Thyroid gland (tissue), 4 donors: Measurements from ENCODE around the gene ZNF407. TPM values are rescaled to one million over a fixed set of nuclear protein-coding genes. Genes with fewer than 3 reads are reported as not detected.

ENCODE experiments used
- DNase-seq, 2 donors: peaks; one replicate each; pipeline ENCODE4 v3.0.0-alpha.2; 2019
- H3K27ac ChIP-seq, 3 donors: fragments of 200-600 bp; sonication (generic); 1 replicate in 2 of 3; 2 replicates in 1 of 3; pipeline ENCODE4 v1.5.1; 2016 to 2019; ENCODE audit warnings: mild to moderate bottlenecking in 1 of 3, moderate library complexity in 1 of 3
- H3K27me3 ChIP-seq: fragments of 200-600 bp; sonication (generic); one replicate; pipeline ENCODE4 v1.5.1; 2019
- H3K36me3 ChIP-seq, 2 donors: fragments of 200-600 bp; sonication (generic); one replicate each; pipeline ENCODE4 v1.5.1; 2016 to 2019
- H3K4me1 ChIP-seq, 2 donors: fragments of 200-600 bp; sonication (generic); one replicate each; pipeline ENCODE4 v1.5.1; 2017 to 2019
- H3K4me3 ChIP-seq, 3 donors: fragments of 200-600 bp; sonication (generic); replicated peaks in 1 of 3; 1 replicate in 2 of 3; 2 replicates in 1 of 3; pipeline ENCODE4 v1.5.1; 2016; ENCODE audit warnings: mild to moderate bottlenecking in 1 of 3
- H3K9me3 ChIP-seq: fragments of 200-600 bp; sonication (generic); one replicate; pipeline ENCODE4 v1.5.1; 2017
- POLR2A ChIP-seq, 2 donors: fragments of 450-650 bp; IDR thresholded peaks; one replicate each; pipeline ENCODE4 v1.6.1; 2017; ENCODE audit warnings: antibody characterized with exemption in 2 of 2, mild to moderate bottlenecking in 2 of 2, moderate library complexity in 1 of 2
- WGBS, 2 donors: methylation state at CpG; one replicate each; pipeline ENCODE4 v1.1.5; 2017; 5-methylcytosine and 5-hydroxymethylcytosine counted together
- intact Hi-C: fragments of 100-400 bp; cut with DNase I; formaldehyde crosslinking; loops from one replicate; pipeline ENCODE4 v1.15.1; 2023
- total RNA-seq, 4 donors: library from RNA; depleted of rRNA; stranded (reverse); fragments of >200 nt; gene quantifications; one replicate each; pipeline ENCODE4 v1.2.3, GENCODE V29; 2016
- TF ChIP-seq, protein P1 (sequence below), 6 experiments: fragments of 200-600 bp in 3 of 6; fragments of 450-650 bp in 3 of 6; sonication (generic) in 3 of 6; IDR thresholded peaks; one replicate each; pipeline ENCODE4 v1.5.1; 2016 to 2019; ENCODE audit warnings: antibody characterized with exemption in 6 of 6, mild to moderate bottlenecking in 2 of 6, inconsistent platforms in 1 of 6, moderate library complexity in 1 of 6

ZNF407 gene
- total RNA-seq, 4 donors from 2014 or later = 20.2 to 40.0 (median 26.4) TPM

DNA sequence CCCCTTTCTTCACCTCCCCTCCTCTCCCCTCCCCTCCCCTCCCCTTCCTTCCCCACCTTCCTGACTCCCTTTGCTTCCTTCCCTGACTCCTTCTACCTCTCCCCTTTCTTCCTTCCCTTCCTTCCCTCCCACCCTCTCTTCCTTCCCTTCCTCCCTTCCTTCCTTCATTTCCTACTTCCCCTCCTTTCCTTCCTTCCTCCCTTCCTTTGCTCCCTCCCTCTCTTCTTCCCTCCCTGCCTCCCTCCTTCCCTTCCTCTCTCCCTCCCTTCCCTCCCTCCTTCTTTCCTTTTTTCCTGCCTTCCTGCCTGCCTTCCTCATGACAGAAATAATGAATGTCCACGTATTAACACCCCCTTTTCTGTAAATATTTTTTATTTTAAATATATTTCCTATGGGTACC lies 260.2 kb downstream of the ZNF407 start:
- H3K4me3 ChIP-seq = no peak overlapping the region
- no peaks in the 10 kb centered on the region for H3K36me3 ChIP-seq
- intact Hi-C loops = no loop called here
- no peaks in the 10 kb centered on the region for H3K27me3 ChIP-seq
- no peak for TF ChIP-seq POLR2A (IDR thresholded peaks at IDR 0.05)
- TF ChIP-seq, protein P1, sequence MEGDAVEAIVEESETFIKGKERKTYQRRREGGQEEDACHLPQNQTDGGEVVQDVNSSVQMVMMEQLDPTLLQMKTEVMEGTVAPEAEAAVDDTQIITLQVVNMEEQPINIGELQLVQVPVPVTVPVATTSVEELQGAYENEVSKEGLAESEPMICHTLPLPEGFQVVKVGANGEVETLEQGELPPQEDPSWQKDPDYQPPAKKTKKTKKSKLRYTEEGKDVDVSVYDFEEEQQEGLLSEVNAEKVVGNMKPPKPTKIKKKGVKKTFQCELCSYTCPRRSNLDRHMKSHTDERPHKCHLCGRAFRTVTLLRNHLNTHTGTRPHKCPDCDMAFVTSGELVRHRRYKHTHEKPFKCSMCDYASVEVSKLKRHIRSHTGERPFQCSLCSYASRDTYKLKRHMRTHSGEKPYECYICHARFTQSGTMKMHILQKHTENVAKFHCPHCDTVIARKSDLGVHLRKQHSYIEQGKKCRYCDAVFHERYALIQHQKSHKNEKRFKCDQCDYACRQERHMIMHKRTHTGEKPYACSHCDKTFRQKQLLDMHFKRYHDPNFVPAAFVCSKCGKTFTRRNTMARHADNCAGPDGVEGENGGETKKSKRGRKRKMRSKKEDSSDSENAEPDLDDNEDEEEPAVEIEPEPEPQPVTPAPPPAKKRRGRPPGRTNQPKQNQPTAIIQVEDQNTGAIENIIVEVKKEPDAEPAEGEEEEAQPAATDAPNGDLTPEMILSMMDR (IDR thresholded peaks at IDR 0.05) = no peak
- 94 to 95% methylated on average over 1 of the region's 1 CpG for WGBS, 2 donors
- no peak overlapping the region for H3K27ac ChIP-seq
- H3K9me3 ChIP-seq = no peaks in the 10 kb centered on the region
- H3K4me1 ChIP-seq = no peaks in the 10 kb centered on the region
- DNase-seq = no peak

DNA sequence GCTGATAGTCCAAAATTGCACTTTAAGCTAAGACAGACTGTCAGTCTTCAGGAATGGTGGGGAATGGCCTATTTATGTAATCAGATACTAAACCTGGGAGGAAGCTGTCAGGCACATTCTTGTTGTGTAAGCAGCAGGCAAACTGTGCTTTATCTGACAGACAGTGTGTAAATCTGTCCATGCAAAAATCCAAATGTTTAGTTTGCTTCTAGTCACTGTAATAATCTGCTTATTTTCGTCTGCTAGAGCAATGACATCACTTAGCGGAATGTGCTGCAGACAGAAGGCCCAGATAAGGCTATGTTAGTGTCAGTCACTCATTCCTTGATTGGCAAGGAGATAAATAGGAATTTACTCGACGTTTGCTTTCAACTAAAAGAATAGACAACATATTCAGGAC lies 263.5 kb downstream of the ZNF407 start:
- intact Hi-C loops = no loop called here
- WGBS, 2 donors = 82 to 83% methylated on average over 4 of the region's 4 CpGs
- Histone ChIP-seq H3K36me3 (no peaks in the 10 kb centered on the region), H3K4me3 (no peak overlapping the region), H3K27ac (no peak overlapping the region), H3K9me3 (no peaks in the 10 kb centered on the region), H3K27me3 (no peaks in the 10 kb centered on the region), H3K4me1 (no peaks in the 10 kb centered on the region)
- no peak for TF ChIP-seq POLR2A (IDR thresholded peaks at IDR 0.05)
- TF ChIP-seq, protein P1 (IDR thresholded peaks at IDR 0.05) = no peak
- DNase-seq = no peak

DNA sequence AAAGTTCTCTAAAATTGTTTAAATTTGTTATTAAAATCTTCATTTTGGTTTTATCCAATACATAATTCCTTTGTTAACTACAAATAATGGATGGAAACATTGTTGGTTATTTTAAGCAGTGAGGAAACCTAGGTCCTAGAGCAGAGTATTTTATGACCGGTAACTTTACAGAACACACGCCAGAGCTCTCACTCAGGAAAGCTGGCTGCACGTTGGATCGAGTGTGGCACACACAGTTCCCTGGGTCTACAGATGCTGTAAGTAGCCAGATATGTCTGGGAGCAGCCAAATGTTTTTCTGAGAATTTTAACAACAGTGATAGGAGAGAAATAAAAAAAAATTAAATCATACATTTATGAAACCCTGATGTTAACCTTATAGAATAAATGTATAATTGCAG lies 264.4 kb downstream of the ZNF407 start:
- no peaks in the 10 kb centered on the region for H3K36me3 ChIP-seq
- DNase-seq = no peak
- H3K9me3 ChIP-seq = no peaks in the 10 kb centered on the region
- intact Hi-C loops = no loop called here
- no peak overlapping the region for H3K27ac ChIP-seq
- H3K4me3 ChIP-seq = no peak overlapping the region
- H3K4me1 ChIP-seq = no peaks in the 10 kb centered on the region
- 89 to 91% methylated on average over 4 of the region's 4 CpGs for WGBS, 2 donors
- TF ChIP-seq, protein P1 (IDR thresholded peaks at IDR 0.05) = no peak
- TF ChIP-seq POLR2A (IDR thresholded peaks at IDR 0.05) = no peak
- no peaks in the 10 kb centered on the region for H3K27me3 ChIP-seq

- Histone ChIP-seq H3K36me3 (no peaks in the 10 kb centered on the region), H3K4me1 (peaks cover 0 to 2% of the 10 kb centered on the region in 2 donors), H3K27me3 (no peaks in the 10 kb centered on the region), H3K9me3 (no peaks in the 10 kb centered on the region), H3K27ac (no peak overlapping the region), H3K4me3 (no peak overlapping the region)
- intact Hi-C loops = no loop called here
- no peak for DNase-seq
- 98% methylated on average over 3 of the region's 3 CpGs for WGBS, 2 donors
- TF ChIP-seq POLR2A (IDR thresholded peaks at IDR 0.05) = no peak
- TF ChIP-seq, protein P1 (IDR thresholded peaks at IDR 0.05) = no peak
Observed at GRCh38 chr18:74866577-74866976, 268.9 kb downstream of the ZNF407 start.

- Histone ChIP-seq H3K27ac (no peak overlapping the region), H3K36me3 (no peaks in the 10 kb centered on the region), H3K9me3 (no peaks in the 10 kb centered on the region), H3K27me3 (no peaks in the 10 kb centered on the region), H3K4me3 (no peak overlapping the region), H3K4me1 (peaks cover 0 to 2% of the 10 kb centered on the region in 2 donors)
- intact Hi-C loops = no loop called here
- TF ChIP-seq POLR2A (IDR thresholded peaks at IDR 0.05) = no peak
- TF ChIP-seq, protein P1 (IDR thresholded peaks at IDR 0.05) = no peak
- WGBS, 2 donors = 91 to 94% methylated on average over 4 of the region's 4 CpGs
- no peak for DNase-seq
Observed at GRCh38 chr18:74868461-74868860, 270.8 kb downstream of the ZNF407 start.
